Ishikawa (cell line): Measurements from ENCODE around the gene NEK7.
A peak's percentile ranks its signal among the peaks of the same experiment; 100 is the strongest.

Source experiments
- CEBPB ChIP-seq: IDR thresholded peaks from 2 replicates; pipeline ENCODE4 v1.6.1; 2012
- CREB1 ChIP-seq: IDR thresholded peaks from 2 replicates; pipeline ENCODE4 v1.6.1; 2012; ENCODE audit warnings: low read depth
- EGR1 ChIP-seq: IDR thresholded peaks from 2 replicates; pipeline ENCODE4 v1.6.1; 2012
- EP300 ChIP-seq: IDR thresholded peaks from 2 replicates; pipeline ENCODE4 v1.6.1; 2012; ENCODE audit warnings: borderline replicate concordance
- FOXM1 ChIP-seq: IDR thresholded peaks from 2 replicates; pipeline ENCODE4 v1.6.1; 2012; ENCODE audit warnings: low read depth, borderline replicate concordance
- NFIC ChIP-seq: IDR thresholded peaks from 2 replicates; pipeline ENCODE4 v1.6.1; 2012
- RAD21 ChIP-seq: IDR thresholded peaks from 2 replicates; pipeline ENCODE4 v1.6.1; 2012; ENCODE audit warnings: low read depth
- TAF1 ChIP-seq: IDR thresholded peaks from 2 replicates; pipeline ENCODE4 v1.6.1; 2012; ENCODE audit warnings: low read depth, mild to moderate bottlenecking
- TCF12 ChIP-seq: IDR thresholded peaks from 2 replicates; pipeline ENCODE4 v1.6.1; 2012; ENCODE audit warnings: low read depth
- TEAD4 ChIP-seq: IDR thresholded peaks from 2 replicates; pipeline ENCODE4 v1.6.1; 2012
- YY1 ChIP-seq: IDR thresholded peaks from 2 replicates; pipeline ENCODE4 v1.6.1; 2012; ENCODE audit warnings: low read depth
- ZBTB7A ChIP-seq: IDR thresholded peaks from 2 replicates; pipeline ENCODE4 v1.6.1; 2012; ENCODE audit warnings: low read depth
- TF ChIP-seq, protein P1 (sequence below): IDR thresholded peaks from 2 replicates; pipeline ENCODE4 v1.6.1; 2012
- TF ChIP-seq, protein P2 (sequence below): IDR thresholded peaks from 2 replicates; pipeline ENCODE4 v1.6.1; 2012
- TF ChIP-seq, protein P3 (sequence below): IDR thresholded peaks from 2 replicates; pipeline ENCODE4 v1.6.1; 2012; ENCODE audit warnings: low read depth, mild to moderate bottlenecking

The NEK7 gene

DNA sequence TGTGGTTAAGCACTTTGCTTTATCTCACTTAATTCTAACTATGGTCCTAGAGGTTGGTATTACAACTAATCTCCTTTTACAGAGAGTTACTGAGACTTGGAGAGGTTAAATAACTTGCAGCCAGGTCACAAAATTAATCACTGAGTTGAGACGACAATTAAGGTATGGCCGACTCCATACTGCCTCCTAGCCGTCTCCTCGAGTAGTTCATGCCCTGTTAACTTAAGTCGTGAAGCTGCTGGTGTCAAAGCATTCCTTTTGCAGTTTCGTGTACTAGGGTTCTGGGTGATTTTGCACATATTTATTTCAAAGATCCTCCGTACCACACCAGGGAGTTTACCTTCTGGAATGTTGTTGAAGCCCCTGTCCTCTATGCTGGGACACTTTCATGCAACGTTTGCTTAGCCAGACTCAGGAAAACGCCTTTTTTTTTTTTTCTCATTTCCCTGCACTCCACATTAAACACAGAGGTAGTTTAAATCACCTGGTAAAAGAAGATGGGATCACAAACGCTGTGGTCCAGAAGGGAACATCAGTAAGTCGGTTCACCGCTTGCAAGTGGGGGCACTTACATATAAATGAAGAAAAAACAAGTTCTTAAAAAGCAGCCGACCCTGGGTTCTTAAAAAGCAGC, 570 bp upstream of the NEK7 start:
- no peak for TF ChIP-seq TEAD4
- TF ChIP-seq, protein P1, sequence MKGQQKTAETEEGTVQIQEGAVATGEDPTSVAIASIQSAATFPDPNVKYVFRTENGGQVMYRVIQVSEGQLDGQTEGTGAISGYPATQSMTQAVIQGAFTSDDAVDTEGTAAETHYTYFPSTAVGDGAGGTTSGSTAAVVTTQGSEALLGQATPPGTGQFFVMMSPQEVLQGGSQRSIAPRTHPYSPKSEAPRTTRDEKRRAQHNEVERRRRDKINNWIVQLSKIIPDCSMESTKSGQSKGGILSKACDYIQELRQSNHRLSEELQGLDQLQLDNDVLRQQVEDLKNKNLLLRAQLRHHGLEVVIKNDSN: no peak
- peak; percentile 58 for TF ChIP-seq RAD21
- no peak for TF ChIP-seq ZBTB7A
- no peak for TF ChIP-seq TAF1
- no peak for TF ChIP-seq TCF12
- TF ChIP-seq YY1: no peak

DNA sequence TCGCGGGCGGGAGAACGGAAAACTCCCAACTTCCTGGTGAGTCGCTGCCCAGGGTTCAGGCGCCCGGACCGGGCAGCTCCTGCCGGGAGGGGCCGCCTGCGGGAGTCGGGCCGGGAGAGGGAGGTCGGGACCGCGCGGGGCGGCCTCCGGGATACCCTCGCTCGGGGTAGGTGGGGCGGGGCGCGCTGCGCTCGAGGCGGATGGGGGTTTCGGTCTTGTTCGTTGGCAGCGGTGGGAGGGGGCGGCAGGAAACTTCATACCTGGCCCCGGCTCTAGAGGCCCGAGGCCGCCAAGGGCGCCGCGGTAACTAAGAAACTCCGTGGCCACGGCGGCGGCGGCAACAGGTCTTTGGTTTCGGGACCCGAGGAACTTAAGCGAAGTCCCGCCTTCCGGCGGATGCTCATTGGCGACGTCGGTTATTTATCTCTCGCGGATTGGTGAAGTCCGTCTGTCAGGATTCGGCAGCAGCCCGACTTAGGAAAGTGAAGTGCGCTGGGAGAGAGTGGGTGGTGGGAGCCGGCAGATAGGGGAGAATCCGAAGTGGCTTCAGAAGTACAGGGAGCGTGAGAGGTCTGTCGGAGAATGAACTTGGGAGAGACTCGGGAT, 546 bp downstream of the NEK7 start:
- no peak for TF ChIP-seq CEBPB
- 0 out of 2 replicates have a peak, but pooled peaks have one; percentile 25 for TF ChIP-seq EGR1
- peak; percentile 30 for TF ChIP-seq ZBTB7A
- peak; percentile 61 for TF ChIP-seq TAF1

DNA sequence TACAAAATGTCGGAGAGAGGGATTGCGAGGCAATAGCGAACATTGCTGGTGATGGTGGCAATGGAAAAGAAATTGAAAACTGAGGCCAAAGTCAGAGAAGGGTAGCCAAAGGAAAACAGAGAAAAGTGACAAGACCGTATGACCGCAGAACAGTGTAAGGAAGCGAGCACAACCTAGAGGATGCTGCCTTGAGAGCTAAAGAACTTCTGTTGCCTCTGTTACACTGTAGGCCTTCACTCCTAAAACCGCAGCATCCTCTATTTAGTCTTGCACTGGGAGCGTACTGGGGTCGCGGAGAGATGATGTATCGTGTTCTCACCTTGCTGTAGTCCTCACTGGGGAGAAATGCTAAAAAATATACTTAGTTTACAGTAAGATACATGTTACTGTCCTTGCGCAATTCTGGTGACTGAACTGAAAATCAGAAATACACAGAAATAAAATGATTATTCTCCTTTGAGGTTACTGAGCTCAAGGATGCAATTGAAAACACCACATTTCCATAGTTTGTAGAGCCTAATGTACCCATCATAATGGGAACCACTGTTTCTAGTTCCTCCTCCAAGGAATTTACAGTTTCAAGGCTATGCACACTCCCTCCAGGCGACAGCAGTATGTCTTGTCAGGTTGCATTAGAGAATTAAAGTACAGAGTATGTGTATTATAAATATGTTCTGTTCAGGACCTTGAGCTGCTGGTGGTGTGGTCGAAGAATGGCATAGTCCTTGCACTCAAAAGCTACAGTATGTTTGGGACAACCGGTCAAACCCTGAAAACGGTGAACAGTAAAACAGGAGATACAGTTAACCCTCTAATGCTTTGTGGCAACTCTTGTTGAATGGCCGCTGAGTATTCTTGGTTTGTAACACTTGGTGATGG, 1.3 kb downstream of the NEK7 start:
- TF ChIP-seq EGR1 (no peak), CEBPB (peak; percentile 83)
- TF ChIP-seq, protein P2, sequence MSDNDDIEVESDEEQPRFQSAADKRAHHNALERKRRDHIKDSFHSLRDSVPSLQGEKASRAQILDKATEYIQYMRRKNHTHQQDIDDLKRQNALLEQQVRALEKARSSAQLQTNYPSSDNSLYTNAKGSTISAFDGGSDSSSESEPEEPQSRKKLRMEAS: no peak

DNA sequence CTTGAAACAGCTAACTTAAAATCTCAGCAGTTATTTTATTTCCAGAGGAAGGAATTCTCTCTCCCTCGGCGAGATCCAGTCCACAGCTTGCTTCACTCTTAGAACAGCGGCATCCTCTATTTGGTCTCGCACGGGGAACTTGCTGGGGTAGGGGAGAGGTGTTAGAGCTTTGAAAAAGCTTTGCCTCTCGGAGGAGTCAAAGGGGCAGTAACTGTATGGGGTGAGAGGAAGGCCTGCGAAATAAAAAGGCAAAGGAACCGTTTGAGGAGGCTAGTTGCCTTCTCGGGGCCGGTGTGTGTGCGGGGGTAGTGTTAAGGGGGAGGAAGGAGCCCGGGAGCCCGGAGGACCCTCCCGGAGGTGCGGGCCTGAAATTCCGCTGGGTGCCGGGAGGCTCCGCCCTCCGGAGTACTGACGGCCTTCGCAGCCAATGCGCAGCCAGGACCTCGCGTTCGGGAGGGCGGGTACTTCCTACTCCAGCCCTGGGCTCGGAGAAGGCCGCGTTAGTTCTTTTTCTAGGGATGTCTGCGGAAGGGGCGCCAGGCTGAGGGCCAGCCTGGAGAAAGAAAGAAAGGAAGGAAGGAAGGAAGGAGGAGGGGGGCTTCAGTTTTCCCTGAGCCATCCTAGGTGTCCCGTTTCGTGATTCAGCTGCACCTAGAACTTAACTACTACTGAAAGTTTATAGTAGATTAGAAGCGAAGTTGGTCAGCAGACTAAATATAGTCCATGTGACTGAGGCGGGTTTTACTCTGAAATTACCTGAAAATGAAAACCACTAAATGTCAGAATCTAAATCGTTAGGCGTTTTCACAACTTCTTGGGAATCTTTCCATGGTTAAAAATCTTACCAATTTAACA, 2.2 kb downstream of the NEK7 start:
- TF ChIP-seq RAD21 (no peak), TAF1 (peak; percentile 90), FOXM1 (no peak), ZBTB7A (peak; percentile 81; the same call in 1 of the 2 replicates), TEAD4 (peak; percentile 18; the same call in 1 of the 2 replicates), TCF12 (no peak), YY1 (0 out of 2 replicates have a peak, but pooled peaks have one; percentile 16), EGR1 (no peak)
- TF ChIP-seq, protein P2: peak; percentile 48
- TF ChIP-seq, protein P3, sequence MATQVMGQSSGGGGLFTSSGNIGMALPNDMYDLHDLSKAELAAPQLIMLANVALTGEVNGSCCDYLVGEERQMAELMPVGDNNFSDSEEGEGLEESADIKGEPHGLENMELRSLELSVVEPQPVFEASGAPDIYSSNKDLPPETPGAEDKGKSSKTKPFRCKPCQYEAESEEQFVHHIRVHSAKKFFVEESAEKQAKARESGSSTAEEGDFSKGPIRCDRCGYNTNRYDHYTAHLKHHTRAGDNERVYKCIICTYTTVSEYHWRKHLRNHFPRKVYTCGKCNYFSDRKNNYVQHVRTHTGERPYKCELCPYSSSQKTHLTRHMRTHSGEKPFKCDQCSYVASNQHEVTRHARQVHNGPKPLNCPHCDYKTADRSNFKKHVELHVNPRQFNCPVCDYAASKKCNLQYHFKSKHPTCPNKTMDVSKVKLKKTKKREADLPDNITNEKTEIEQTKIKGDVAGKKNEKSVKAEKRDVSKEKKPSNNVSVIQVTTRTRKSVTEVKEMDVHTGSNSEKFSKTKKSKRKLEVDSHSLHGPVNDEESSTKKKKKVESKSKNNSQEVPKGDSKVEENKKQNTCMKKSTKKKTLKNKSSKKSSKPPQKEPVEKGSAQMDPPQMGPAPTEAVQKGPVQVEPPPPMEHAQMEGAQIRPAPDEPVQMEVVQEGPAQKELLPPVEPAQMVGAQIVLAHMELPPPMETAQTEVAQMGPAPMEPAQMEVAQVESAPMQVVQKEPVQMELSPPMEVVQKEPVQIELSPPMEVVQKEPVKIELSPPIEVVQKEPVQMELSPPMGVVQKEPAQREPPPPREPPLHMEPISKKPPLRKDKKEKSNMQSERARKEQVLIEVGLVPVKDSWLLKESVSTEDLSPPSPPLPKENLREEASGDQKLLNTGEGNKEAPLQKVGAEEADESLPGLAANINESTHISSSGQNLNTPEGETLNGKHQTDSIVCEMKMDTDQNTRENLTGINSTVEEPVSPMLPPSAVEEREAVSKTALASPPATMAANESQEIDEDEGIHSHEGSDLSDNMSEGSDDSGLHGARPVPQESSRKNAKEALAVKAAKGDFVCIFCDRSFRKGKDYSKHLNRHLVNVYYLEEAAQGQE: no peak
- TF ChIP-seq, protein P1: peak; percentile 54; the same call in 1 of the 2 replicates

DNA sequence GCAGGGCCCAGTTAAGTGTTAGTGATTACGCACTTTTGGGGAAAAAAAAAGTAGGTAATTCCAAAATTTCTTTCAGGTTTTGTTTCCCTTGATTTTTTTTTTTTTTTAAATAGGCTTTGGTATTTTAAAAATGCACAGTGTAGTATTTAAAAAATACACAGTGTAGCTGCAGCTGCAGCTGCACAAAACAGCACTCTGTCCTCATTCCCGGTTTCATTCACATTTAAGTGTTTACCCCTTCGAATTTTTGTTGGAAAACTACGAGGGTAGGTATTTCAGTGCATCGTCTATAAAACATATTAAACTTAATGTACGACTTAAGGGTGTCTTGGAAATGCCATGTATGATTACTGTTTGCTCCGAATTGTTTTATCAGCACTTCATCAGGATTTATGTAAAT, 3.4 kb downstream of the NEK7 start:
- TF ChIP-seq FOXM1 (no peak), EGR1 (no peak), NFIC (no peak), CREB1 (no peak), RAD21 (no peak), CEBPB (no peak), TCF12 (no peak), EP300 (no peak), TEAD4 (no peak), TAF1 (no peak), ZBTB7A (no peak), YY1 (no peak)
- TF ChIP-seq, protein P3: no peak
- TF ChIP-seq, protein P1: no peak
- TF ChIP-seq, protein P2: no peak
